HL-60/S4 treated with phorbol 12-myristate 13-acetate at 8.2 ng/mL for 4 days and 3 days (cell line): ENCODE measurements around the gene FOXL2.

Source experiments
- in situ Hi-C: fragments of 300-500 bp; cut with MboI; formaldehyde crosslinking; loops from 2 replicates; pipeline ENCODE4 v1.15.0; 2022; ENCODE audit warnings: low sequenced_read_pairs

FOXL2 gene

GRCh38 chr3:138946663-138947494 lies at the start of gene FOXL2, which contains the start of gene FOXL2NB:
Gene FOXL2, minus strand, starts transcription at chr3:138947137. Its CDS starts 415 bp downstream, at chr3:138946722.
Gene FOXL2NB, plus strand, starts transcription at chr3:138947217. Its CDS starts 148 bp downstream, at chr3:138947365.
- in situ Hi-C loops = loop anchor here (25.0 kb wide), 2 partner anchors 365 to 485 kb away; no protein-coding TSS in a partner anchor

- in situ Hi-C loops = no loop called here
These were observed 48.8 kb upstream of the FOXL2 start for GRCh38 chr3:138995706-138996105.

DNA sequence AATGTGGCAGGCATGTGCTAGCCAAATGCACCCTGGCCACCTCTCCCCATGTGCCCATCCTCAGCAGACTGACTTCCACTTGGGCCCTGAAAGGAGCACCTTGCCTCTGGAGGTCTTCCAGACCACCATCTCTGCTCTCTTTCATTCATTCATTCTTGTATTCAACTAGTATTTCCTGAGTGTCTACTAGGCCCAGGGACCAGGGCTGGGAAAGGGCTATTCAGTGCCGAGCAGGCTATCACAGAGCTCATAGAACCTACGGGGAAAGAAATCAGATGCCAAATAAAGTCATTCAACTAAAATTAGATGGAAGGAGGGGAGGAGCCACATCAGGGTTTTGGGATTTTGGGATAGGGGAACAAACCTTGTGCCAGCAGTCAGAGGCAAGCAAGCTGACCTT lies 40.2 kb upstream of the FOXL2 start:
- in situ Hi-C loops = no loop called here

DNA sequence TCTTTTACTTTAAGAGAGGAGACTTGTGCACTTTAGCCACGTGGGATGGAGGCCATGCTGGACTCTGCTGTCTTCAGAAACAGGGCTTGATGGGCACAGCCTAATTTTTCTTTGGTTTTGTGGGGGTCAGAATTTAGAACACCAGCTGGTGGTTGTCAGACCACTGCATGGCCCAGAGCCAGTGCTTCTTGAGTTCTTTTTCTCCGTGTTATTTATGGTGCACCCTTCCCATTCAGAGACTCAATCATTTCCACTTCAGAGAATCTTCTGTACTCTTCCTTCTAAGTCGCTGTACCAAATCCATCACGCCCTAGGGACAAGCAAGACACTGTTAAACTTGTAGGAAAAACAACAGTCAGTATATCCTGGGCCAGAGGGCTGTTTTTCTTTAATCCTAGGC lies 39.0 kb upstream of the FOXL2 start:
- in situ Hi-C loops = no loop called here

DNA sequence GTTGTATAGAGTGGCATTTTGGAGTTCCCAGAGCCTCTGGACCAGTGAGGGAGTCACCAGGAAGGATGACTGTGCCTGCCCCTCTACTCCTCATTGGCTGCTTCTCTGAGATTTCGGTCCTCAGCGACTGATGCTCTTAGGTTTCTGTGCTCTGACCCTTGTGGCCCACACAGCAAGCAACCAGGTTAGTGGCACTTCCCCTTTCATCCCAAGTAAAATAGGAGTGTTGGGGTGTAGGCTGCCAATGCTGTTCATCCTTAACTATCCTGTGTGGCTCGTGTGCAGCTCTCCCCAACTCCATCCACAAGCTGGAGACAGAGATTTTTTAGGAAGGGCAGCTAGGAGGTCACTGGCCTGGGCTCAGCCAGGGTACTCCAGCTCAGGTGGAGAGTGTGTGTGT lies 37.9 kb upstream of the FOXL2 start:
- in situ Hi-C loops = no loop called here

- in situ Hi-C loops = no loop called here
These were observed 29.1 kb upstream of the FOXL2 start for GRCh38 chr3:138976047-138976446.

DNA sequence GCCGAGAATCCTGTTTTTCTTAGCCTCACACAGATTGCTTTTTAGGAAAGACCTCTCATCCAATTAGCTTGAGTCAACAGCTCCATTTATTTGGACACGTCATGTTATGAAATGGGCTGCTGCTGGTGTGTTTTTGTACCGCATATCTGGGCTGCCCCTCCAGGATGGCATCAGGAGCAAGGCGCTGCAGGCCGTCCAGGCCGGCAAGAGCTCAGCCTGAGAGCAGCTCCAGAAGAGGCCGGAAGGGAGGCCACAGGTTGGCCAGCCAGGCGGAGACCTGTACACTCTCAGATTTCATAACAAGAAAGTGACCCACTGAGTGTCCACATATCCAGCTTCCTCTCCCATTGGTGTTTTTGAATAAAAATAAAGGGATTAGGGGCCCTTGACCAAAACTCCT lies 28.4 kb upstream of the FOXL2 start:
- in situ Hi-C loops = no loop called here

DNA sequence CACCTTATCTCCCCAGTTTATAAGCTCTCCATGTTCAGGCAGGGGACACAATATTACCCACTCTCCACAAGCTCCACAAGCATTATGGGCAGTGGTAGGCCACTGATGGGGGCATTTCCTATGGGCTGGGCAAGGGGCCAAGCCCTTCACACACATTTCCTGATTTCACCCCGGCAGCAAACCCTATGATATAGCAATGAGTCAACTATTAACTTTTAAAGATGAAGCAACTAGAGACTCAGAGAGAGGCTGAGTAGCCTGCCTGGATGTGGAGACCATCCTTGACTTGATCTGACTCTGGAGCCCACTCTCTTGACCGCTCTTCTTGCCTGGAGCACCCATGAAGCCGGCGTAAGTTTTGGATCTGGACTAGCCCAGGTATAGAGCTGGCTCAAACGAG lies 27.5 kb upstream of the FOXL2 start:
- in situ Hi-C loops = no loop called here

DNA sequence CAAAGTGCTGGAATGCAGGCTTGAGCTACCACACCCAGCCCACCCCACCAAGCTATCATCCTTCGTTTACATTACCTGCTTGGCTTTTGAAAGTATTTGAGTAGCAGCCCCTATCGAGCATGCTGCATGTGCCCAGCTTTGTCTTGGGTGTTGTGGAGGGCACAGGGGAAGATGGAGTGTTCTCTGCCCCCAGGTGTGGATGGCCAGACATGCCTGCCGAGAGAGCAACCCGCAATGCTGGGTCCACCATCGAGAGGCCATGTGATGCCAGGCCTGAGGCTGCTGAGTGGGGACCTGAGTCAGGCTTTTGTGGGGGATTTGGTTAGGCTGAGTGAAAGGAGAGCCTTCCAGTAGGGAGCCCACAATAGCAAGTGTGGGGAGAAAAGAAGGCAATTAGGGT lies 26.0 kb upstream of the FOXL2 start:
- in situ Hi-C loops = no loop called here

GRCh38 chr3:138971766-138972320 lies 24.9 kb upstream of the FOXL2 start:
- in situ Hi-C loops = no loop called here

GRCh38 chr3:138964923-138965322 lies 18.0 kb upstream of the FOXL2 start:
- in situ Hi-C loops = no loop called here

DNA sequence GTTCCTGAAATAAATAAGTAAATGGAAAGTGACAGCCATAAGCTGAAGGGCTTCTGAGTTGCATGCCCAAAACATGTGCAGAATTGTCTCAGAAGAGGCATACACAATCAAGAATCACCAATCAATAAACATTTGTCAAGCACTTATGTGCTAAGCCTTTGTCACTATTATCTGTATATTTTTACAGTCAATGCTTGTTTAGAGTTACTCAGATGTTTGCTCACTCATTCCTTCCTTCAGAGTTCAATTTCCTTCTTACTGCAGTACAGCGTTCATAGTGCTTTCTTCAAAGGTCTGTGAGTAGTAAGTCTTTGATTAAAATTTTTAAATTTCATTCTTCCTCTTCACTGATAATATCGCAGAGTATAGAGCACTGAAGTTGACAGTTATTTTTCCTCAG lies 17.3 kb upstream of the FOXL2 start:
- in situ Hi-C loops = no loop called here

- in situ Hi-C loops = no loop called here
These were observed 16.1 kb upstream of the FOXL2 start for GRCh38 chr3:138962854-138963560.

- in situ Hi-C loops = no loop called here
These were observed 13.5 kb upstream of the FOXL2 start for GRCh38 chr3:138960417-138960852.

DNA sequence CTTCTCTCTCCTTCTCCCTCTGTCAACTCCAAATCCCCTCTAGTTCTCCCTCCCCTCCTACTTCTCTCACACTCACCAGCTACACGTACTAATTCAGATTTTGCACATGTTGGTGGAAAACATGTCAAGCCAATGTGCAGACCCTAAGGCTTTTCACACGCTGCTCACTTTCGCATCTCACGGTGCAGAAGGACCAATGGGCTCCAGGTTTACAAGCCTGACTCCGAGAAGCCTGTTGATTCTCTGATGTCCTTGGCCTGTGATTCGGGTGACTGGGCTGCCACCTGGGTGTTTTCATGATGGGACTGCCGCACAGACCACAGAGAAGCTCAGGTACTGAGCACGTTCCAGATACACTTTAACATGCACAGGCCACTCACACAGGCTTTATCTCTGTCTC lies 3.8 kb upstream of the FOXL2 start:
- in situ Hi-C loops = no loop called here

- in situ Hi-C loops = no loop called here
These were observed 3.2 kb upstream of the FOXL2 start for GRCh38 chr3:138950006-138950644.

- in situ Hi-C loops = loop anchor here (25.0 kb wide), 2 partner anchors 363 to 487 kb away; no protein-coding TSS in a partner anchor
These were observed 2.6 kb upstream of the FOXL2 start for GRCh38 chr3:138949445-138950005.

DNA sequence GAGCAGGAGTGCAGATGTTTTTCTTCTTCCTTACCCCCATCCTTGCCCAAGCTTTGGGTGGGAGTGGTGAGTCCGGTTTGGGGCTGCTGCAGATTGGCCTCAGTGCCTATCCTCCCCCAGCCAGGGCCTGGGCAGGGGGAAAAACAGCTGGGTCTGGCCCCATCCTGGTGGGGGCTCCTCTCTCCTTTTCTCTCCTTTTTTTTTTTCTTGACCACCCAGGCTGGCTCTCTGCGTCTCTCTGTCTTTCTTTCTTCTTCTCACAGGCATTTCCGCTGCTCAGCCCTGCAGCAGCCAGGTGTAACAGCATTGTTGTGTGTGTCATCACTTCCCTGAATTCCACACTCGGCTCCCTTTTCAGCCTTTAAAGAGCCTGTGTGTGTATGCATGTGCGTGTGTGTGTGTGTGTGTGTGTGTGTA lies 2.1 kb upstream of the FOXL2 start:
- in situ Hi-C loops = loop anchor here (25.0 kb wide), 2 partner anchors 363 to 487 kb away; no protein-coding TSS in a partner anchor

- in situ Hi-C loops = loop anchor here (25.0 kb wide), 2 partner anchors 364 to 486 kb away; no protein-coding TSS in a partner anchor
These were observed 1.5 kb upstream of the FOXL2 start for GRCh38 chr3:138948371-138949001.

GRCh38 chr3:138947495-138948121 lies 671 bp upstream of the FOXL2 start:
- in situ Hi-C loops = loop anchor here (25.0 kb wide), 2 partner anchors 365 to 485 kb away; no protein-coding TSS in a partner anchor
